CD4-positive, alpha-beta memory T cell (primary cell): ENCODE data around the gene PRLH. TPM values are rescaled to one million over a fixed set of nuclear protein-coding genes. Genes with fewer than 3 reads are reported as not detected.

Experiments used
- CTCF ChIA-PET: fragments of 350-600 bp; sonication (Branson Sonifier 250); formaldehyde crosslinking; loops from one replicate; lab custom pipeline; 2021; ENCODE audit warnings: inconsistent platforms; ENCODE audit not compliant: partially characterized antibody; lab: Charles Lee
- POLR2A ChIA-PET: fragments of 350-600 bp; sonication (Branson Sonifier 250); formaldehyde crosslinking; loops from one replicate; lab custom pipeline; 2021; ENCODE audit not compliant: partially characterized antibody; lab: Charles Lee
- DNase-seq, 5 donors: peaks; one replicate each; pipeline versions ENCODE4 v3.0.0 to v3.0.0-alpha.2; 2020 to 2022; ENCODE audit warnings: mixed read lengths in 1 of 5
- H3K27ac ChIP-seq: one replicate; pipeline ENCODE4 v1.7.0; 2013; ENCODE audit warnings: low read depth, low read length
- H3K27me3 ChIP-seq: 2 replicates; pipeline ENCODE4 v1.7.0; 2013; ENCODE audit warnings: mild to moderate bottlenecking, low read length, moderate library complexity; ENCODE audit not compliant: insufficient read depth
- H3K36me3 ChIP-seq: 2 replicates; pipeline ENCODE4 v1.7.0; 2013; ENCODE audit warnings: mild to moderate bottlenecking, low read length, moderate library complexity; ENCODE audit not compliant: insufficient read depth
- H3K4me1 ChIP-seq: 2 replicates; pipeline ENCODE4 v1.7.0; 2013; ENCODE audit warnings: mild to moderate bottlenecking, low read length, moderate library complexity; ENCODE audit not compliant: insufficient read depth
- H3K4me3 ChIP-seq, 2 donors: one replicate each; pipeline ENCODE4 v1.7.0; 2013; ENCODE audit warnings: low read length in 2 of 2, mild to moderate bottlenecking in 1 of 2
- H3K9me3 ChIP-seq, 2 donors: one replicate each; pipeline ENCODE4 v1.7.0; 2013; ENCODE audit warnings: low read length in 2 of 2, control low read depth in 1 of 2; ENCODE audit not compliant: control insufficient read depth in 1 of 2
- H3K27ac Mint-ChIP-seq, 7 donors: one replicate each; pipeline ENCODE4 v1.8.0; 2020 to 2021; ENCODE audit warnings: mixed read lengths in 7 of 7, mild to moderate bottlenecking in 6 of 7, inconsistent platforms in 3 of 7, moderate library complexity in 3 of 7
- H3K27me3 Mint-ChIP-seq, 2 donors: one replicate each; pipeline ENCODE4 v1.8.0; 2020 to 2021; ENCODE audit warnings: mixed read lengths in 2 of 2
- H3K36me3 Mint-ChIP-seq, 2 donors: one replicate each; pipeline ENCODE4 v1.8.0; 2020 to 2021; ENCODE audit warnings: mixed read lengths in 2 of 2, inconsistent platforms in 1 of 2, mild to moderate bottlenecking in 1 of 2
- H3K4me1 Mint-ChIP-seq, 4 donors: one replicate each; pipeline ENCODE4 v1.8.0; 2020 to 2021; ENCODE audit warnings: mixed read lengths in 4 of 4, mild to moderate bottlenecking in 1 of 4
- H3K4me3 Mint-ChIP-seq, 8 donors: one replicate each; pipeline ENCODE4 v1.8.0; 2020 to 2021; ENCODE audit warnings: mixed read lengths in 8 of 8, mild to moderate bottlenecking in 7 of 8, moderate library complexity in 6 of 8, inconsistent platforms in 3 of 8
- H3K9me3 Mint-ChIP-seq, 8 donors: one replicate each; pipeline ENCODE4 v1.8.0; 2020 to 2021; ENCODE audit warnings: mixed read lengths in 8 of 8, mild to moderate bottlenecking in 5 of 8, inconsistent platforms in 3 of 8, moderate library complexity in 1 of 8
- intact Hi-C: fragments of 100-400 bp; cut with micrococcal nuclease; formaldehyde crosslinking; loops from one replicate; pipeline ENCODE4 v1.15.1; 2023
- polyA plus RNA-seq, 2 donors: library from polyadenylated mRNA; unstranded; fragments of 300-500 nt; fragmentation: Illumina TruSeq; gene quantifications; one replicate each; pipeline ENCODE4 v1.2.3, GENCODE V29; 2021
- total RNA-seq, 2 experiments: library from RNA; stranded (reverse); gene quantifications; one replicate each; pipeline ENCODE4 v1.2.3, GENCODE V29; 2021

The PRLH gene
- total and polyA plus RNA-seq, 4 experiments from 2014 or later: not detected

GRCh38 chr2:237583385-237584295, 17.3 kb downstream of the PRLH start:
- Mint-ChIP-seq H3K36me3 (no peaks in the 10 kb centered on the region), H3K9me3 (no peaks in the 10 kb centered on the region), H3K27ac (peak overlapping the region in 2 of 7 donors; percentile 13 to 52), H3K27me3 (no peaks in the 10 kb centered on the region), H3K4me3 (no peak overlapping the region), H3K4me1 (peaks cover 0 to 4% (median under 1%) of the 10 kb centered on the region in 4 donors)
- H3K27ac ChIP-seq: no peak overlapping the region
- intact Hi-C loops: no loop called here
- no peaks in the 10 kb centered on the region for H3K36me3 ChIP-seq
- H3K9me3 ChIP-seq: no peaks in the 10 kb centered on the region
- H3K4me1 ChIP-seq: no peaks in the 10 kb centered on the region
- no peak overlapping the region for H3K4me3 ChIP-seq
- POLR2A ChIA-PET: no interaction called here
- CTCF ChIA-PET: interaction anchor here (0.7 to 2.8 kb wide), 3 partner anchors 12 to 162 kb away, joined by 3 to 16 read pairs (median 4); no protein-coding TSS in a partner anchor
- no peak for DNase-seq
- H3K27me3 ChIP-seq: no peaks in the 10 kb centered on the region

- Mint-ChIP-seq H3K4me1 (peaks cover 0 to 4% (median 2%) of the 10 kb centered on the region in 4 donors), H3K4me3 (no peak overlapping the region), H3K9me3 (no peaks in the 10 kb centered on the region), H3K27me3 (no peaks in the 10 kb centered on the region), H3K27ac (no peak overlapping the region), H3K36me3 (no peaks in the 10 kb centered on the region)
- H3K4me3 ChIP-seq: no peak overlapping the region
- H3K27ac ChIP-seq: no peak overlapping the region
- no peaks in the 10 kb centered on the region for H3K9me3 ChIP-seq
- H3K36me3 ChIP-seq: no peaks in the 10 kb centered on the region
- CTCF ChIA-PET: interaction anchor here (1.0 to 2.8 kb wide), 5 partner anchors 14 to 159 kb away, joined by 3 to 16 read pairs (median 4); no protein-coding TSS in a partner anchor
- POLR2A ChIA-PET: no interaction called here
- intact Hi-C loops: no loop called here
- no peaks in the 10 kb centered on the region for H3K27me3 ChIP-seq
- no peak for DNase-seq
- H3K4me1 ChIP-seq: no peaks in the 10 kb centered on the region
Observed at GRCh38 chr2:237585590-237586221, 19.3 kb downstream of the PRLH start.

DNA sequence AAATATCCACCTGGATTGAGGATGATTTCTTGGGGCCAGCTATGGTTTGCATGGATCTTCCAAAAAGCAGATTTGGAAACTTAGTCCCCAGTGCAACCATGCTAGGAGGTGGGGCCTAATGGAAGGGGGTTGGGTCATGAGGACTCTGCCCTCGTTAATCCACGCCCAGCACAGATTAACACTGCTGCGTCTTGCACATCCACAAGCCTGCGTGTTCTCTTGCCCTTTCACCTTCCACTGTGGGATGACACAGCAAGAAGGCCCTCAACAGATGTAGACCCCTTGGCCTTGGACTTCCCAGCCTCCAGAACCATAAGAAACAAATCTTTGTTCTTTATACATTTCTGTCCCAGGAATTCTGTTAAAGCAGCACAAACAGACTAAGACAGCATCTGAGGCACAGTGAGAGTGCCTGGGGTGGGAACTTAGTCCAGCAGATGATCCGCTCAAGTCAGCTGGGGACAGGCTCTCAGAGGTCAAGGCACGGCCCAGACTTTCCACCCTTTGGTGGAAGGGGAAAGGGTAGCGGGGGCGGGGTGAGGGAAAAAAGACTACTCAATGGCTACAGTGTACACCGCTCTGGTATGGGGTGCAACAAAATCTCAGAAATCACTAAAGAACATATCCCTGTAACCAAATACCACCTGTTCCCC, 21.8 kb downstream of the PRLH start:
- Mint-ChIP-seq H3K27ac (peak overlapping the region in 1 of 7 donors; percentile 36), H3K4me3 (no peak overlapping the region), H3K36me3 (no peaks in the 10 kb centered on the region), H3K27me3 (no peaks in the 10 kb centered on the region), H3K4me1 (peaks cover 6 to 11% (median 9%) of the 10 kb centered on the region in 4 donors), H3K9me3 (no peaks in the 10 kb centered on the region)
- H3K36me3 ChIP-seq: no peaks in the 10 kb centered on the region
- no peak overlapping the region for H3K27ac ChIP-seq
- POLR2A ChIA-PET: no interaction called here
- intact Hi-C loops: no loop called here
- DNase-seq: no peak
- peaks cover 9% of the 10 kb centered on the region for H3K4me1 ChIP-seq
- no peaks in the 10 kb centered on the region for H3K9me3 ChIP-seq
- H3K27me3 ChIP-seq: no peaks in the 10 kb centered on the region
- no peak overlapping the region for H3K4me3 ChIP-seq
- CTCF ChIA-PET: interaction anchor here (1.1 kb wide), 1 partner anchor 16 kb away, joined by 5 read pairs; no protein-coding TSS in a partner anchor

- Mint-ChIP-seq H3K36me3 (no peaks in the 10 kb centered on the region), H3K4me3 (peak within 1 kb of the TSS in 1 of 8 donors; percentile 25), H3K9me3 (no peaks in the 10 kb centered on the region), H3K27me3 (no peaks in the 10 kb centered on the region), H3K27ac (peak within 1 kb of the TSS in 2 of 7 donors; percentile 75 to 81), H3K4me1 (peaks cover 6 to 11% (median 9%) of the 10 kb centered on the region in 4 donors)
- no peak for DNase-seq
- Histone ChIP-seq H3K9me3 (no peaks in the 10 kb centered on the region), H3K4me1 (peaks cover 9% of the 10 kb centered on the region), H3K27ac (no peak within 1 kb of the TSS), H3K36me3 (no peaks in the 10 kb centered on the region), H3K4me3 (no peak within 1 kb of the TSS), H3K27me3 (no peaks in the 10 kb centered on the region)
- ChIA-PET POLR2A (no interaction called here), CTCF (interaction anchor here (2.0 kb wide), 1 partner anchor 18 kb away, joined by 6 read pairs; no protein-coding TSS in a partner anchor)
- intact Hi-C loops: no loop called here
Observed at GRCh38 chr2:237590272-237591140, 24.1 kb downstream of the PRLH start, which contains the start of gene RAB17. RAB17 (minus strand) TSS chr2:237590734; CDS start chr2:237586154, 4,580 bp downstream.

- no peaks in the 10 kb centered on the region for H3K36me3 ChIP-seq
- H3K9me3 ChIP-seq: no peaks in the 10 kb centered on the region
- H3K4me3 Mint-ChIP-seq: peak overlapping the region in 1 of 8 donors; percentile 25
- no peaks in the 10 kb centered on the region for H3K9me3 Mint-ChIP-seq
- no peak overlapping the region for H3K27ac ChIP-seq
- POLR2A ChIA-PET: no interaction called here
- no peaks in the 10 kb centered on the region for H3K27me3 Mint-ChIP-seq
- no peaks in the 10 kb centered on the region for H3K36me3 Mint-ChIP-seq
- intact Hi-C loops: no loop called here
- H3K27ac Mint-ChIP-seq: peak overlapping the region in 2 of 7 donors; percentile 30 to 81
- no peak overlapping the region for H3K4me3 ChIP-seq
- CTCF ChIA-PET: interaction anchor here (2.0 kb wide), 1 partner anchor 19 kb away, joined by 6 read pairs; no protein-coding TSS in a partner anchor
- DNase-seq: no peak
- peaks cover 6 to 11% (median 9%) of the 10 kb centered on the region in 4 donors for H3K4me1 Mint-ChIP-seq
- no peaks in the 10 kb centered on the region for H3K27me3 ChIP-seq
- H3K4me1 ChIP-seq: peaks cover 9% of the 10 kb centered on the region
Observed at GRCh38 chr2:237591141-237591881, 24.9 kb downstream of the PRLH start.

DNA sequence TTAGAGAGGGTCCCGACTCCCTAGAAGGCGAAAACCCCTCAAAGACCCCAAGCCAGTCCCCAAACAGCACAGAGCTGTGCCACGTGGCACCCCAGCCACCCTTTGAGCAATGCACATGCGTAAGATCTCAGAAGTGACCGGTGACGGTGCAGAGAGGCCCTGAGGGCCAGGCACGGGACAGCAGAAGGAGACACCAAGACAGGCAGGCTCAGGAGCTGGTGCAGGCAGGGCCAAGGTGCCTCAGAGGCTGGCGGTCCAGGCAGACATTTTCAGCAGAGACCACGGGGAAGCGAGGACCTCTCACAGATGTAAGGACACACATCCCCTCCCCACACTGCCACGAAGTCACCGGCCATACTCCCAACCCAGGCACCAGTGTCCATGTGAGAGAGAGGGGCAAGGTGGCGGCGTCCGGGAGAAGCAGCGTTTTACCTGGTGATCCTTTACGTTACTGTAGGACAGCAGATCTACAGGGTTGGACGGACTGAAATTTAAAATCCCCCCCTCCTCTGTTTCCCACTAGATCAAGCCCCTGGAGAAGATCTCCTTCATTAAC, 26.1 kb downstream of the PRLH start:
- intact Hi-C loops: no loop called here
- H3K27ac ChIP-seq: no peak overlapping the region
- CTCF ChIA-PET: interaction anchor here (1.5 kb wide), 1 partner anchor 20 kb away, joined by 4 read pairs; no protein-coding TSS in a partner anchor
- POLR2A ChIA-PET: no interaction called here
- DNase-seq: no peak
- peaks cover 6 to 11% (median 9%) of the 10 kb centered on the region in 4 donors for H3K4me1 Mint-ChIP-seq
- H3K36me3 ChIP-seq: no peaks in the 10 kb centered on the region
- no peaks in the 10 kb centered on the region for H3K9me3 Mint-ChIP-seq
- no peak overlapping the region for H3K4me3 Mint-ChIP-seq
- H3K4me3 ChIP-seq: no peak overlapping the region
- no peak overlapping the region for H3K27ac Mint-ChIP-seq
- no peaks in the 10 kb centered on the region for H3K9me3 ChIP-seq
- no peaks in the 10 kb centered on the region for H3K27me3 Mint-ChIP-seq
- H3K4me1 ChIP-seq: peaks cover 9% of the 10 kb centered on the region
- no peaks in the 10 kb centered on the region for H3K36me3 Mint-ChIP-seq
- no peaks in the 10 kb centered on the region for H3K27me3 ChIP-seq
